Left hindlimb (tissue), 1 donor: Measurements from ENCODE around the gene CCN5.
"Not testable (repeated sequence)": the region's sequence is repeated elsewhere in the genome, so short reads cannot be mapped to it uniquely, and the experiment has no call there.

Experiments
- DNase-seq: peaks from one replicate; pipeline ENCODE4 v3.0.0-alpha.2; 2018

CCN5 gene

DNA sequence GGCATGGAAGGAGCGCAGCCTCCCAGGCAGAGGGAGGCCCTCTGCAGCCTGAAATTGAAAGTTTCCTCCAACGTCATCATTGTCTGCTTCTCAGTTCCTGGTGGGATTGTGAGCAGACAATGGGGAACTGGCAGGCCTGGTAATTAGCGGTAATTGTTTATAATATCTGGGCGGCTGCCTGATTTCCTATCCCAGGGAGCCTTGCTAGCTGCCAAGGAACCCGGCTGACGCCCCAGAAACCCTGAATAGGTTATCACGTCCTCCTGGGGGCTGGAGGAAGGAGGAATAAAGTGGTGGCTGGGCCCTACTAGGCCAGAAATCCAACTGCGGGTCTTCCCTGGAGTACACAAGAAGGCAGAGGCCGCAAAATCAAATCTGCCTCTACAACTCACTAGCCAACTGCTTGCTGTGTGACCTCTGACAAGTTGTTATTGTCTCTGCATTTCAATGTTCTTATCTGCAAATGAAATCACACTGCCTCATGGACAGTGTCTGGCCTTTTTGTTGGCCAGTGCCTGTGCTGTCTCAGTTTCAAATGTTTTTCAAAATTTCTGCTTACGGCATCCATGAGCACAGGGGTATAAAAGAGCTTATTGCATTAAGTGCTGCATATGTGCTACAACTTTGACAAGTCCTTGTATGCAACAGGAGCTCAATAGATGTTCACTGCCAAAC, 47.4 kb downstream of the CCN5 start:
- no peak for DNase-seq

DNA sequence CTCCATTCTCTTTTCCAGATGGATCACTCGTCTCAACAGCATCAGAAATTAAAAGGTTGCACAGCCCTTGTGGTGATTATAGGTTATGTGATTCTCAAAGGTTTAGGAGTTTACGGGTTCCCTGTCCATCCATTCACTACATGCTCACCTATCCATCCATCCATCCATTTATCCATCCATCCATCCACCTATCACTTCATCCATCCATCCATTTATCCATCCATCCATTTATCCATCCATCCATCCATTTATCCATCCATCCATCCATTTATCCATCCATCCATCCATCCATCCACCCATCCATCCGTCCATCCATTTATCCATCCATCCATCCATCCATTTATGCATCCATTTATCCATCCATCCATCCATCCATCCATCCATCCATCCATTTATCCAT, 48.6 kb downstream of the CCN5 start:
- DNase-seq: not testable (repeated sequence)

DNA sequence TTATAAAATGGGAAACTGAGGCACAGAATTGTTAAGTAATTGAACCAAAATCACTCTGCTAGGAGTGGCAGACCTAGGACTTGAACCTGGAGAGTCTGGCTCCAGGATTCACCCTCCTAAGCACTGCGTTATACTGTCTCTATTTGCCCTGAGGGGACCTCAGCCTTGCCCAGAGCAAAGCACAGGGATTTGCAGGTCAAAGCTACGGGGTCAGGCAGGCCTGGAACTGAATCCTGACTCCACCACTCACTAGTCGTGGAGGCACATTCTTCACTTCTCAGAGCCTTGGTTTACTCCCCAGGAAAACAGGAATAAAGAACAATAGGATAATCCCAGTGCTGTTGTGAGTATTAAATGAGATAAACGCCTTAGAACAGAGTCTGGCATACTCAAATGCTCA, 49.9 kb downstream of the CCN5 start:
- no peak for DNase-seq

DNA sequence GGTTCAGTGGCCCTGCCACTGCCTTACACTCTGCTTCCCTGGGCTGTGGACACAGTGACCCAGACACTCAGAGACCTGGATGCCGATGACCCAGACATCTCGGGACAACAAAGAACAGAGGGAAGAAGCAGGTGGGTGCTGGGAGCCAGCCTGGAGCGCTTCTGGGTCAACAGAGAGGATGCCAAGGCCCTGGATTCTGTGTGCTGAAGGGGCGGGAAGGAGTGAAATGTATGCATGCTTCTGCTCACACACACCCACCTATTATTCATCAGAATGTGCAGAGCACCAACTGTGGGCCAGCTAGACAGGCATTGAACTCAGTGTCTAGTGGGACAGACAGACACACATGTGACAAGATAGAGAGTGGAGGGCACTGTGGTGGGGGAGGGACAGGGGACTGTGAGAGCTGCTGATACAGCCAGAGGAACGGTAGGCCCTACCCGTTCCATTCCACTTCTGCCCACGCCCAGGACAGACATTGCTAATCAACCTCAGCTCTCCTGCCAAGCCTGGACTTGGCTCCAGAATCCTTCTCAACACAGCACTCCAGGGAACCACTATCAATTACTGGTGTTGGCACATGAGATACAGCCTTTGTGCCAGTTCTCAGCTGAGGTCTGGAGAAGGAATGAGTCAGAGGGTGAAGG, 50.7 kb downstream of the CCN5 start:
- DNase-seq: no peak

DNA sequence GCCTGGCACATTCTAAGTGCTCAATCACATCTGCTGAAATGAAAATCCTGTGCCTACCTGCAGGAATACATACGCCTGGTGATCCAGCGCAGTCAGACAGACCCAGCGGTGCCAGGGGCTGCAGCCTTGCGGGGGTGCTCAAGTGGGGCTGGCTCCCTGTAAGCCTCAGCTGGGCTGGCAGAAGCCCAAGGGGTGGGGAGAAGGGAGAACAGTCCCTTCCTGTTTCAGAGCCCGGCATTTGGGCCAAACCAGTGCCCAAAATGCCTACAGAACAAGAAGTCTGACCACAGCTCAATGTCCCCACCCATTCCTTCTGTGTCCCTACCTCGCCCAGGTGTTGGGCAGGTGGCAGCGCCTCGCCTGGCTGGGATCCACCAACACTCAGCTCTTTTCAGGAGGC, 53.1 kb downstream of the CCN5 start:
- no peak for DNase-seq

DNA sequence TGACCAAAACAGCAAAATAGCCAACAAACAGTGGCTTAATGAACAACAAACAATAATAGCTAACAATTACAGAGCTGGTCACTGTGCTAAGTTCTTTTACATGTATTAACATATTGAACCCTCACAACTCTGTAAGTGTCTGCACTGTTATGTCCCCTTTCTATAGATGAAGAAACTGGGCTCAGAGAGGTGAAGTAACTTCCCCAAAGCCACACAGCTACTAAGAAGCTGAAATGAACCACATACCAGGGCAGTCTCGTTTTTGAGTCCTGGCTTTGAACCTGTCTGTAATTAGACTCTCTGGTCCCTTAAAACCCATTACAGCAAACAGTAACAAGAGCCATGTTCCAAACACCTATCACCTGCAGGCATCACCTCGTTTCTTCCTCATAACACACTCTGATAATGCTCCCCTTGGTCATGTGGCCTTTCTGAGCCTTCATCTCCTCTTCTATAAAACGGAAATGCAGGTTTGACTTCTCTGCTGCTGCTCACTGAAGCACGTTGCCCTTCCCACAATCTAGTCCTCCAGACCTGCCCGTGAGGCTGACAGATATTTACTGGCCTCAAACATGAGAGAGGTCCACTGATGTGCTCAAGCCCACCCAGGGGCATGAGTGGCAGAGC, 53.8 kb downstream of the CCN5 start:
- no peak for DNase-seq

DNA sequence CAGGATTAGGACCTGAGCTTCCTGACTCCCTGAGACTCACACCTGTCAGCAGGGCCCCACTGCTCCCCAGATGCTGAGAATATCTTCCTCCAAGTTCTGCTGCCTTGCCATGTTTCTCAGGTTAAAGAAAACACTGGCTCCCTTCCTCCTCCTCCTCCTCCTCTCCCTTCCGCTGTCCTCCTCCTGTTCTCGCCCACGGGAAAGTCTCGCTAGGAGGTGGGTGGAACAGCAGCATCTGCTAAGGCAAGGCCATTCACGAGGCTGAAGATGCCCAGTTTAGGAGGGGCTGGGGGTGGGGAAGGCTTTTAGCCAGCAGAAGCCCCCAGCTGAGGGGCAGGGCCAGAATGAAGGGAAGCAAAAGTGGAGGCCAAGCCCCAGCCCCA, 54.3 kb downstream of the CCN5 start:
- DNase-seq: no peak

DNA sequence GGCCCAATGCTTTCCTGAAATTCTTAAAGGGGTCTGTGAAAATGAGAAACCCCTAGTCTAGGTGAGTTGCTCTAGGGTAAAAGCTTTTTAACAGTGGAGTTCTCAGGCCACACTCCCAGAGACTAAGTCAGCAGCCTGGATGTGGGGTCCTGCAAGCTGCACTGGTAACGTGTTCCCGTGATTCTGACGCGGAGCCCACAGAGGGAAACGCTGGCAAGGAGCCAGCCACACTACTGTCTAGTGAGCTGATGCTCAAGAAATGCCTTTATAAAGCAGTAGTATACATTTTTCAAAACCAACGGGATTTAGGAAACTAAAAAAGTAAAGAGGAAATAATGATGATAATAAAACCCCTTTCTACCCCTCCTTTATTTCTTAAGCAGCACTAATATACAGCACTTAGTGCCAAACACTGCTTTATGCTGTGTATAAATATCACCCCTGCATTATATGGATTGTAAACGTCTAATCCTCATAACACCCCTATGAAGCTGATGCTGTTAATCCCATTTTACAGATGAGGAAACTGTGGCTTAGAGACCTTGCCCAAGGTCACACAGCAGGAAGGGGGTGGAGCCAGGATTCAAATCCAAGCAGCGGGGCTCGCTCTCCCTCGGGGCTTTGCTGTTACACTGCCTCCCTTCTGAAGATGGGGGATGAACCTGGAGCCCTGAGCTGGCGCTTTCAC, 55.5 kb downstream of the CCN5 start:
- no peak for DNase-seq

DNA sequence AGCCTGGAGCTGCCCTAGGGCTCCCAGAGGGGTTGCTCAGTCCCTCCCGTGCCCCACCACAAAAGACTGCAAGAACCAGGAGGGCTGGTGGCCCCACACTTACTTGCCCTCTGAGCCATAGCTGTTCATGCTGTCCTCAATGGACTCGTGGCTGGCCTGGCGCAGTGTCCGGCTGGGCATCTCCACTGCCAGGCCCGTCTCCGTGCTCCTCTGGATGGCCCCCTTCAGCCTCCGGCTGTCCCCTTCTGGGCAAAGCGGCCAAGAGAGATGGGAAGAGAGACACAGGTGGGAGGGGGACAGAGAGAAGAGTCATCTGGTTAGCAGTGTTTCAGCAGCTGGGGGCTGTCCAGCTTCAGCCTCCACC, 56.0 kb downstream of the CCN5 start:
- DNase-seq: no peak

DNA sequence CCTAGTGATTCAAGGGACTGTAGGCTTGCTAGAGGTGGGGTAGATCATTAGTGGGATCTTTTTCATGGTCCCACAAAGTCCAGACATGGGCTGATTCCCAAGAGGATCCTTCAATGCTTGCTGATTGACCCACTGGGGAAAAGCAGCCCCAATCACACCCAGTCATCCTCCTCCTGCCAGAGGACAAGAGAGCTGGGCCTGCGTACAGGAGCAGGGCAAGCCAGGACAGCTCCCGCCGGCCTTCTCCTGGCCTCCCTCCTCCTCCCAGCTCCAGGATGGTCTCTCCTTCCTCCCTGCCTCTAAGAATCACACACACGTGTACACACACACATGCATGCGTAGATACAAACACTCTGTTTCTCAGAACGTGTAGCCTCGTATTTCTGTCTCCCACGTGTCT, 57.5 kb downstream of the CCN5 start:
- no peak for DNase-seq

DNA sequence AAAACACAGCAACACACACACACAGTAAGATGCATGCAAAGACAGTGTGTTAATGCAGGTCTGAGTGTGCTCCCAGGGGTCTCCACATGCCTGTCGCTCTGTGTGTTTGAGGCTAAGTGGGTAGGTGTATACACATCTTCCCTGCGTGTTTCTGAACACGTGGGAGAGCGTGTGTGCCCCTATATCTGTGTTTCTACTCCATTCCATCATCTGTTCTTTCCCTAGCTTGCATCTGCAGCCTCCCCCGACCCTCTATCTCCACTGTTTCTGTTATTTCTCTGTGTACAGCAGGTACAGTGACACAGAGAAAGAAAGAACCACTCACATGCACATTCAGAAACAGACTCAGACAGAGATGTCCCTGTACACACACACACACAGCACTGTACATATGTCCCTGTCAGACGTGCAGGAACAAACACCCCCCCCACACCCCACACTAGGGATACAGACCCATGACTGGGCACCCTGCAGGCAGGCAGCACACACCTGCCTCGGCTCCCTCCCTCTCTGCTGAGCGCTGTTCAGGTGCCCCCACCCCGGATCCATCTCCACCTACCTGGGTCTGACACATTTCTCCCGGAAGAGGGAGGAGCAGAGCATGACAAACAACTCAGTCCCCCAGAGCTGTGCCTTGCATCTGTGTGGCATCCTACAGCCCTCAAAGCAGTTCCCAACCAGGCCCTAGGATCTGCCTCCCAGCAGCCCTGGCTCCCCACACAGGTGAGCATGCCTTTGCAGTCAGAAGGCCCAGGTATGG, 58.1 kb downstream of the CCN5 start:
- no peak for DNase-seq

DNA sequence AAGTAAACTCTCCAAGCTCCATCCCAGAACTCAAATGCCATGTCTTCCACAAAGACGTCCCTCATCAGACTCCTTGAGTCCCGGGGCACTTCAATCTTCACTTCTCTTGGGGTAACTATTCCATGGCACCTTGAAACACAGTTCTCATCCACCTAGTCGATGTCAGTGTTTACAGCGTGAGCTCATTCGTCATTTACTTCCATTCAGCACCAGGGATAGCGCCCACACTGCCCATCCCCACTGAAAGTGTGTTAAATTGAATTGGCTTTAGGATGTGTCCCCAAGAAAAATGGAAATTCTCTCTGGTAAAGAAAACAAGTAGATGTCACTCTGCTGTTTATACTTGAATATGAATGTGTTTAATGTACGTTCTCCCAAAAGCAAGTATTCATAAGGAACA, 61.8 kb downstream of the CCN5 start:
- DNase-seq: no peak
